Cerebellar cortex (tissue), 1 donor: Measurements from ENCODE around the gene PHF2.

ENCODE experiments used
- DNase-seq: peaks from one replicate; pipeline ENCODE4 v3.0.0-alpha.2; 2015; ENCODE audit warnings: low spot score

Gene PHF2

GRCh38 chr9:93601063-93601462, 24.7 kb downstream of the PHF2 start:
- no peak for DNase-seq

- no peak for DNase-seq
These were observed 25.3 kb downstream of the PHF2 start for GRCh38 chr9:93601666-93602065.

DNA sequence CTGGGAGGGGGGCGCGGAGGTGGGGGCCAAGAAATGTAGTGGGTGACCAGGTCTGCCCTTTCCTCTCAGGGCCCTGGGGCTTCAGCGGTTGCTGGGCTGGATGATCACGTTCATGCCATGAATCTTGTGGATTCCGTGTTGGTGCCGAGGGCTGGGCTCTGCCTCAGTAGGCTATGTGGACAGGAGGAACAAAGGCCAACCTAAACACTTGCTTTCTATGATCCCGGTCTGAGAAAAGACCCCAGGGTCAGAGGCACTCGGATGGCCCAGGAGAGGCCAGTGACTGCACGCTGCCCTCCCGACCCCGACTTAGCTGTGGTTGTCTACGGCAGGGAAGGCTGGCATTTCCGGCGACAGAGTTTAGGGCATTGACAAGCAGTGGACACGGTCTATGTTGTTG, 26.6 kb downstream of the PHF2 start:
- DNase-seq: no peak

DNA sequence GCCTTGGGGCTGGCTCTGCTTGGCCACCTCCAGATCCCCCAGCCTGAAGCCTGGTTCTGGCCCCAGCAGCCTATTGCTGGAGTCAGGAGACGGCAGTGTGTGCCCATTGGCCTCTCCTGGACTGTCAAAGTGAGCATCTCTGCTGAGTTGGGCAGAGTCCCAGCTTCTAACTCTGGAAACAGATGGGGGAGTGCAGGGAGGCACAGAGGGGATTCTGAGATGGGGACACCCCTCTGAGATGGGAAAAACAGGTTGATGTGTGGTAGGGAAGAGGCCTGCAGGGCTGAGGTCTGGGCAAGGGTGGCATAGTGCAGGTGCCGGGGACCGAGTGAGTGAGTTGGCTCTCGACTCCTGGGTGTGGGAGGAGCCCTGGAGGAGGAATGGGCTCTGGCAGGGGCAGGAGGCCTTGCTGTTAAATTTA, 27.5 kb downstream of the PHF2 start:
- DNase-seq: peak; percentile 80

DNA sequence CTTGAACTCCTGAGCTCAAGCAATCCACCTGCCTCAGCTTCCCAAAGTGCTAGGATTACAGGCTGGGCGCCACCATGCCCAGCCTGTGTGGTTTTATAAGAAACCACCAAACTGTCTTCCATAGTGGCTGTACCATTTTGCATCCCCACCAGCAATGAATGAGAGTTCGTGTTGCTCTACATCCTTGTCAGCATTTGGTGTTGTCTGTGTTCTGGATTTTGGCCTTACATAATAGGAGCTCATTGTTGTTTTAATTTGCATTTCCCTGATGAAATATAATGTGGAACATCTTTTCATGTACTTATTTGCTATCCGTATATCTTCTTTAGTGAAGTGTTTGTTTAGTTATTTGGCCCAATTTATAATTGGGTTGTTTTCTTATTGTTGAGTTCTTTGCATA, 29.8 kb downstream of the PHF2 start:
- DNase-seq: no peak

- no peak for DNase-seq
These were observed 33.8 kb downstream of the PHF2 start for GRCh38 chr9:93610206-93610605.

- no peak for DNase-seq
These were observed 35.8 kb downstream of the PHF2 start for GRCh38 chr9:93612052-93612795.

DNA sequence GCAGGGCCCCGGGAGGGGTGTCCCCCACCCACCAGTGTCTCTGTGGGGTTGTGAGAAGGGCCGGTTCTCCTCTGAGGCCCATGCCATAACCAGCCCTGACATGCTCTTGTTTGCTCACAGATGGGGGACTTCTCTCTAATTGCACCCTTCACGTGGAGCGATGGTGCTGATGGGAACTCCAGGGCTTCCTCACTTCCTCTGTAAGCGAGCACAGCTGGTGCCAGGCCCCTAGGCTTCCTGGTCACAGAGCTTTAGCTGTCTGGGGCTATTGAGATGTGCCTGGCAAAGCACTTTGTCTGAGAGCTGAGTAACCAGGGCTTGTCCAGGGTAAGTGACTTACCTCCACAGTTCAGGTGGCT, 36.4 kb downstream of the PHF2 start:
- no peak for DNase-seq

DNA sequence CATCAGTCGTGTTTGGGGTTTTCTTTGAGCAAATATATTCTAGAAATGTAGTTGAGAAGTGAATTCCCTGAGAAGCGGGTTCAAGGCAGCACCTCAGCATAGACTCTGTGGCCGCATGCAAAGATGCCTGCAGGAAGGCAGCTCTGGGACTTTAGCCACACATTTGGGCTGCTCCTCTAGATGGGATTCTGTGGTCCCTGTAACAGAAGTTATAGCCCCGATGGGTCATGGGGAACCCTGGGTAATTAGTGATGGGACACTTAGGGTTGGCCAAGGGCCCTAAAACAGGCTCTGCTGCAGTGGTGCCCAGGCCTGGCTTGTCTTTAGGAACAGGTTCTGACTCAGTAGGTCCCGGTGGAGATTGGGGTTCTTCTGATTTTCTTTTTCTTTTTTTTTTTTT, 36.8 kb downstream of the PHF2 start:
- DNase-seq: no peak

GRCh38 chr9:93613791-93614190, 37.4 kb downstream of the PHF2 start:
- DNase-seq: no peak

DNA sequence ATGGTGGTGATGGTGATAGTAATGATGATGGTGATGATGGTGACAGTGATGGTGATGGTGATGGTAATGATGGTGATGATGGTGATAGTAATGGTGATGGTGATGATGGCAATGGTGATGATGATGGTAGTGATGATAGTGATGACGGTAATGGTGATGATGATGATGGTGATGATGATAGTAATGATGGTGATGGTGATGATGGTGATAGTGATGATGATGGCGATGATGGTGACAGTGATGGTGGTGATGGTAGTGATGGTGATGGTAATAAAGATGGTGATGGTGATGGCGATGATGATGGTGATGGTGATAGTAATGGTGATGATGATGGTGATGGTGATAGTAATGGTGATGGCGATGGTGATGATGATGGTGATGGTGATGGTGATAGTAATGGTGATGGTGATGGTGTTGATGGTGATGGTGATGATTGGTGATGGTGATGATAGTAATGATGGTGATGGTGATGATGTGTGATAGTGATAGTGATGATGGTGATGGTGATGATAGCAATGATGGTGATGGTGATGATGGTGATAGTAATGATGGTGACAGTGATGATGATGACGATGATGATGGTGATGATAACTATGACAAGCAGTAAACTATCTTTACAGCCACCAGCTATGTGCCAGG, 38.6 kb downstream of the PHF2 start:
- no peak for DNase-seq

DNA sequence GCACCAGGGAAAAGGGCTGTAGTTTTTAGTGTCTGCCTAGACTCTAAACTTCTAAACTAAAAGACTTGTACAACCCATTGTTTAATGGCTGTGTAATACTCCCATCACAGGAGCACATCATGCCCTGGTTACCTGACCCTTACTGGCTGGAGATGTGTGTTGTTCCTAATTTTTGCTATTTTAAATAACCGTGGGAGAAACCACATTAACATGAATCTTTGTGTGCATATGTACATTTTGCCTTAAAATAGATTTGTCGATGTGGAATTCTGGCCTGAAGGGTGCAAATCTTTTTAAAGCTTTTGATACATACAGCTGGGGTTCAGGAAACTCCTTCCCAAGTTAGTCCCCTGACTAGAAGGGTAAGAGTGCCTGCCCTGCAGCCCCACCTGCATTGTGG, 39.7 kb downstream of the PHF2 start:
- no peak for DNase-seq

DNA sequence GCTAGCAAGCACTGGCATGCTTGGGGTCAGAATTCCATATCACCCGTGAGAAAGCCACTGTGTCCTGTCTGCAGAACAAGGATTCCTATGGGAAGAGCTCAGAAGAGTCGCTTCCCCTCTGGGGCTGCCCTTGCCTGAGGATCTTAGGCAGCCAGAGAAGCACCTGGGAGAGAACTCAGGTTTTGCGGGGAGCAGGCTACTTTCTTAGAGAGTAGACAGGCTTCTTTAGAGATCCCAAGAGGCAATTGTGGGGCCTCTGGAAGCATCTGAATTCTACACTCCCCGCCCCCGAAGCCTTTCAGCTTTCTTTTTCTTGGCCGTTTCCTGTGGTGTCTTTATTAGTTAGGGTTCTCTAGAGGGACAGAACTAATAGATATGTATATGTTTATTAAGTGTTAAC, 40.9 kb downstream of the PHF2 start:
- DNase-seq: no peak

GRCh38 chr9:93619272-93619775, 42.9 kb downstream of the PHF2 start:
- no peak for DNase-seq

GRCh38 chr9:93620041-93620506, 43.7 kb downstream of the PHF2 start:
- DNase-seq: no peak

GRCh38 chr9:93620881-93621820, 44.8 kb downstream of the PHF2 start:
- DNase-seq: peak; percentile 81

- no peak for DNase-seq
These were observed 45.5 kb downstream of the PHF2 start for GRCh38 chr9:93621922-93622321.

- DNase-seq: no peak
These were observed 46.3 kb downstream of the PHF2 start for GRCh38 chr9:93622691-93623090.

DNA sequence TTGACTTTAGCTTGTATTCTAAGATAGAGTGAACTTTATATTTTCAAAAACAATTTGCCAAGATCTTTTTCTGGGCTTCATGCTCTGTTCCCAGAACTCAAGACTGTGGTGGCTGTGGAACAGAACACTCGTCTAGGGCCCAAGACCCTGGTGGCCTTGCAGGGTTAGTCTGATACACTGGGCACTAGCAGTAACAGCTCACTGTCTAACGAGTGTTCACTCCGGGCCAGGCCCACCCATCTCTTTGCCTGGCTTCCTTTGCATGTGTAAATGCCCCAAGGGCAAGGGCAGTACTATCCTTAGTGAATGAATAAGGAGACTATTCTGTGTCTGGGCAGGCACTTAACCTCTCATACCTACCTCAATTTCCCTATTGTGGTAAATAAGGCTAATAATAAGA, 47.4 kb downstream of the PHF2 start:
- no peak for DNase-seq

- no peak for DNase-seq
These were observed 48.0 kb downstream of the PHF2 start for GRCh38 chr9:93624431-93624834.

DNA sequence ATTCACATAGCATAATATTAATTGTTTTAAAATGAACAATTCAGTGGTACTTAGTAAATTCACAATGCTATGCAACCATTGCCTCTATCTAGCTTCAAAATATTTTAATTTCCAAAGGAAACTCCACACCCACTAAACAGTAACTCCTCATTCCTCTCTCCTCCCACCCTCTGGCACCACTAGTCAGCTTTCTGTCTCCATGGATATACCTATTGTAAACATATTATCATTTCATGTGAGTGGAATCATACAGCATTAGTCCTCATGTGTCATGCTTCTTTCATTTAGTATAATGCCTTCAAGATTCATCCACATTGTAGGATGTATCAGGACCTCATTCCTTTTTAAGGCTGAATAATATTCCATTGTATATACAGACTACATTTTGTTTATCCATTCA, 48.6 kb downstream of the PHF2 start:
- no peak for DNase-seq

DNA sequence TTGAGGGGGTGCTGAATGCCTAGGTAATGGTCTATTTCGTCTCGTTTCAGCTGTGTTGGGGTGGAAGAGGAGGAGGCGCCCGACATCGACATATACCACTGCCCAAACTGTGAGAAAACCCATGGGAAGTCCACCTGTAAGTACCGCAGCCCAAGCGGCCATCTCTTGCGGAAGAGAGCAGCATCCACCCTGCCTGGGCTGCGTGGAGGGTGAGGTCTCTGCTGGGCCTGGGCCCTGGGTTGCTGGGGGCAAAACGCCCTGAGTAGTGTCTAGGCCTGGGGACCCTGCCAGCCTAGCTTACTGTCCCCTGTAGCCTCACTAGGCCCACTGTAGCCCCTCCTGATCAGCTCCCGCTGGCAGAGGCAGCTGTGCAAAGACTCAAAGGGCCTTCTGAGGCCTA, 53.5 kb downstream of the PHF2 start:
- no peak for DNase-seq
